ENCODE results near the gene IFT20.

IFT20 gene

GRCh38 chr17:28285965-28286364 is 49.3 kb downstream of the IFT20 start:
- Histone ChIP-seq H3K36me3 (replicated peaks; ENCODE audit: low read depth, low read length) (no peaks in the 10 kb centered on the region), H3K4me3 (ENCODE audit: low read length) (no peak overlapping the region), H4K20me1 (ENCODE audit: insufficient read depth, low read length) (no peaks in the 10 kb centered on the region), H3K27me3 (ENCODE audit: low read depth, low read length) (no peaks in the 10 kb centered on the region), H2AFZ (ENCODE audit: low read depth, low read length) (no peak overlapping the region), H3K79me2 (ENCODE audit: low read length) (no peaks in the 10 kb centered on the region), H3K27ac (ENCODE audit: low read length) (no peak overlapping the region), H3K4me1 (ENCODE audit: low read length) (no peaks in the 10 kb centered on the region), H3K4me2 (ENCODE audit: low read length) (no peak overlapping the region), H3K9ac (ENCODE audit: low read length) (no peak overlapping the region), H3K9me3 (ENCODE audit: insufficient read depth, low read length) (no peaks in the 10 kb centered on the region)
- TF ChIP-seq CTCF (IDR thresholded peaks at IDR 0.05; ENCODE audit: low read depth, low read length) (no peak), EZH2phosphoT487 (IDR thresholded peaks at IDR 0.05; ENCODE audit: low read depth) (no peak)

- H3K9ac ChIP-seq (ENCODE audit: low read length): no peak overlapping the region
- H3K4me1 ChIP-seq (ENCODE audit: low read length): peaks cover 5% of the 10 kb centered on the region; the same call in 1 of the 2 replicates
- H3K27me3 ChIP-seq (ENCODE audit: low read depth, low read length): no peaks in the 10 kb centered on the region
- TF ChIP-seq CTCF (IDR thresholded peaks at IDR 0.05; ENCODE audit: low read depth, low read length): no peak
- TF ChIP-seq EZH2phosphoT487 (IDR thresholded peaks at IDR 0.05; ENCODE audit: low read depth): no peak
- no peak overlapping the region for H3K4me2 ChIP-seq (ENCODE audit: low read length)
- no peak overlapping the region for H3K4me3 ChIP-seq (ENCODE audit: low read length)
- H3K27ac ChIP-seq (ENCODE audit: low read length): no peak overlapping the region
- H3K79me2 ChIP-seq (ENCODE audit: low read length): no peaks in the 10 kb centered on the region
- no peaks in the 10 kb centered on the region for H3K9me3 ChIP-seq (ENCODE audit: insufficient read depth, low read length)
- no peaks in the 10 kb centered on the region for H3K36me3 ChIP-seq (replicated peaks; ENCODE audit: low read depth, low read length)
- H4K20me1 ChIP-seq (ENCODE audit: insufficient read depth, low read length): no peaks in the 10 kb centered on the region
- H2AFZ ChIP-seq (ENCODE audit: low read depth, low read length): no peak overlapping the region
Observed at GRCh38 chr17:28282596-28282995, 52.7 kb downstream of the IFT20 start.

- H3K4me1 ChIP-seq (ENCODE audit: low read length): peaks cover 5% of the 10 kb centered on the region; the same call in 1 of the 2 replicates
- no peaks in the 10 kb centered on the region for H3K9me3 ChIP-seq (ENCODE audit: insufficient read depth, low read length)
- no peak overlapping the region for H3K27ac ChIP-seq (ENCODE audit: low read length)
- no peak overlapping the region for H3K4me3 ChIP-seq (ENCODE audit: low read length)
- no peak overlapping the region for H2AFZ ChIP-seq (ENCODE audit: low read depth, low read length)
- no peaks in the 10 kb centered on the region for H3K36me3 ChIP-seq (replicated peaks; ENCODE audit: low read depth, low read length)
- H4K20me1 ChIP-seq (ENCODE audit: insufficient read depth, low read length): no peaks in the 10 kb centered on the region
- H3K79me2 ChIP-seq (ENCODE audit: low read length): no peaks in the 10 kb centered on the region
- no peaks in the 10 kb centered on the region for H3K27me3 ChIP-seq (ENCODE audit: low read depth, low read length)
- H3K9ac ChIP-seq (ENCODE audit: low read length): no peak overlapping the region
- no peak overlapping the region for H3K4me2 ChIP-seq (ENCODE audit: low read length)
- TF ChIP-seq CTCF (IDR thresholded peaks at IDR 0.05; ENCODE audit: low read depth, low read length) (no peak), EZH2phosphoT487 (IDR thresholded peaks at IDR 0.05; ENCODE audit: low read depth) (no peak)
Observed at GRCh38 chr17:28280826-28281225, 54.4 kb downstream of the IFT20 start.

- TF ChIP-seq EZH2phosphoT487 (IDR thresholded peaks at IDR 0.05; ENCODE audit: low read depth) (no peak), CTCF (IDR thresholded peaks at IDR 0.05; ENCODE audit: low read depth, low read length) (no peak)
- Histone ChIP-seq H3K9ac (ENCODE audit: low read length) (no peak overlapping the region), H3K27me3 (ENCODE audit: low read depth, low read length) (no peaks in the 10 kb centered on the region), H3K79me2 (ENCODE audit: low read length) (no peaks in the 10 kb centered on the region), H2AFZ (ENCODE audit: low read depth, low read length) (no peak overlapping the region), H4K20me1 (ENCODE audit: insufficient read depth, low read length) (no peaks in the 10 kb centered on the region), H3K4me1 (ENCODE audit: low read length) (peaks cover 5% of the 10 kb centered on the region; the same call in 1 of the 2 replicates), H3K27ac (ENCODE audit: low read length) (no peak overlapping the region), H3K4me2 (ENCODE audit: low read length) (no peak overlapping the region), H3K4me3 (ENCODE audit: low read length) (no peak overlapping the region), H3K36me3 (replicated peaks; ENCODE audit: low read depth, low read length) (no peaks in the 10 kb centered on the region), H3K9me3 (ENCODE audit: insufficient read depth, low read length) (no peaks in the 10 kb centered on the region)
Observed at GRCh38 chr17:28279411-28279810, 55.9 kb downstream of the IFT20 start.
